ENCODE measurements around the gene SIAH3.

DNA sequence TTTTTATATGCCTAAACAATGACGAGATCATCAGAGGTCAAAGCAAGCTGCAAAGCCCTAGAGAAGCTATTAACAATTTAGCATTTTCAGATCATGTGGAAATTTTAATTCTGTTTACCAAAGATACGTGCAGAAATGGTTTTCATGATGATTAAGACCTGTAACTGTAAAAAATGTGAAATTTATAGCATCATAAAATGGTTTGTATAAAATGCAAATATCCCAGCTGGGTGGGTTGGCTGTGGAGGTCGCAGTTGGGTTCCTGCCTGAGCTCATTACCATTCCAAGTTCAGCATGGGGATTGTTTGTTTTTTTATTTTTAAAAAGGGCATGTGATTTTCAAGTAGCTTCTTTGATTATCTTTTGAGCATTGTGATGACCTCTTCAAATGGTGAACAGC, 47.9 kb upstream of the SIAH3 start:
- TF ChIP-seq POLR2AphosphoS5 (IDR thresholded peaks at IDR 0.05; ENCODE audit: low read depth, low read length), result no peak
- TF ChIP-seq, protein P1, sequence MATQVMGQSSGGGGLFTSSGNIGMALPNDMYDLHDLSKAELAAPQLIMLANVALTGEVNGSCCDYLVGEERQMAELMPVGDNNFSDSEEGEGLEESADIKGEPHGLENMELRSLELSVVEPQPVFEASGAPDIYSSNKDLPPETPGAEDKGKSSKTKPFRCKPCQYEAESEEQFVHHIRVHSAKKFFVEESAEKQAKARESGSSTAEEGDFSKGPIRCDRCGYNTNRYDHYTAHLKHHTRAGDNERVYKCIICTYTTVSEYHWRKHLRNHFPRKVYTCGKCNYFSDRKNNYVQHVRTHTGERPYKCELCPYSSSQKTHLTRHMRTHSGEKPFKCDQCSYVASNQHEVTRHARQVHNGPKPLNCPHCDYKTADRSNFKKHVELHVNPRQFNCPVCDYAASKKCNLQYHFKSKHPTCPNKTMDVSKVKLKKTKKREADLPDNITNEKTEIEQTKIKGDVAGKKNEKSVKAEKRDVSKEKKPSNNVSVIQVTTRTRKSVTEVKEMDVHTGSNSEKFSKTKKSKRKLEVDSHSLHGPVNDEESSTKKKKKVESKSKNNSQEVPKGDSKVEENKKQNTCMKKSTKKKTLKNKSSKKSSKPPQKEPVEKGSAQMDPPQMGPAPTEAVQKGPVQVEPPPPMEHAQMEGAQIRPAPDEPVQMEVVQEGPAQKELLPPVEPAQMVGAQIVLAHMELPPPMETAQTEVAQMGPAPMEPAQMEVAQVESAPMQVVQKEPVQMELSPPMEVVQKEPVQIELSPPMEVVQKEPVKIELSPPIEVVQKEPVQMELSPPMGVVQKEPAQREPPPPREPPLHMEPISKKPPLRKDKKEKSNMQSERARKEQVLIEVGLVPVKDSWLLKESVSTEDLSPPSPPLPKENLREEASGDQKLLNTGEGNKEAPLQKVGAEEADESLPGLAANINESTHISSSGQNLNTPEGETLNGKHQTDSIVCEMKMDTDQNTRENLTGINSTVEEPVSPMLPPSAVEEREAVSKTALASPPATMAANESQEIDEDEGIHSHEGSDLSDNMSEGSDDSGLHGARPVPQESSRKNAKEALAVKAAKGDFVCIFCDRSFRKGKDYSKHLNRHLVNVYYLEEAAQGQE (IDR thresholded peaks at IDR 0.05; ENCODE audit: insufficient read depth in 1 of 2, low read depth in 2 of 2, low read length in 2 of 2), result no peak
